Measurements from ENCODE around the gene PGBD1.

PGBD1 gene

GRCh38 chr6:28336284-28337120 is 55.1 kb downstream of the PGBD1 start:
- DNase-seq = peak; percentile 35

GRCh38 chr6:28337121-28337520 is 55.7 kb downstream of the PGBD1 start:
- DNase-seq = no peak

GRCh38 chr6:28340310-28341095 is 59.1 kb downstream of the PGBD1 start:
- DNase-seq = no peak

GRCh38 chr6:28343898-28344677 is 62.7 kb downstream of the PGBD1 start:
- no peak for DNase-seq

- no peak for DNase-seq
Measured at GRCh38 chr6:28345201-28345600, 63.8 kb downstream of the PGBD1 start.

- no peak for DNase-seq
Measured at GRCh38 chr6:28347119-28347518, 65.7 kb downstream of the PGBD1 start.

GRCh38 chr6:28349344-28349891 is 68.0 kb downstream of the PGBD1 start:
- no peak for DNase-seq

- DNase-seq = peak; percentile 73
Measured at GRCh38 chr6:28349892-28350737, 68.7 kb downstream of the PGBD1 start, which contains the start of gene ZKSCAN3. Gene ZKSCAN3 (plus strand): TSS chr6:28349947. CDS start chr6:28359587, 9,640 bp downstream.

GRCh38 chr6:28351087-28351486 is 69.7 kb downstream of the PGBD1 start:
- no peak for DNase-seq

- DNase-seq = no peak
Measured at GRCh38 chr6:28351493-28351925, 70.1 kb downstream of the PGBD1 start.
